ENCODE results near the gene ACACA. TPM values are rescaled to one million over a fixed set of nuclear protein-coding genes. Genes with fewer than 3 reads are reported as not detected.

Gene ACACA
- polyA plus RNA-seq, 4 donors, result 7.0 to 30.0 (median 16.6) TPM

- no peak for DNase-seq
- Histone ChIP-seq H3K9me3 (ENCODE audit: control insufficient read depth in 2 of 2, insufficient read depth in 1 of 2, low read depth in 1 of 2, low read length in 1 of 2) (no peaks in the 10 kb centered on the region), H3K36me3 (ENCODE audit: control insufficient read depth in 3 of 3, insufficient read depth in 2 of 3, low read depth in 1 of 3, low read length in 3 of 3) (peaks cover 2 to 9% (median 5%) of the 10 kb centered on the region in 3 donors), H3K27me3 (ENCODE audit: control insufficient read depth in 3 of 3, insufficient read depth in 3 of 3, low read length in 3 of 3) (no peaks in the 10 kb centered on the region), H3K27ac (ENCODE audit: low read depth in 1 of 3, low read length in 2 of 3) (no peak overlapping the region), H3K4me1 (ENCODE audit: control insufficient read depth in 3 of 3, insufficient read depth in 2 of 3, low read depth in 1 of 3, low read length in 2 of 3) (no peaks in the 10 kb centered on the region), H3K4me3 (ENCODE audit: low read depth in 1 of 3, low read length in 3 of 3) (no peak overlapping the region)
- 88 to 97% (median 96%) methylated on average over 5 of the region's 5 CpGs for WGBS, 3 donors
- no peak for FAIRE-seq
Measured at GRCh38 chr17:37219876-37220606, 186.6 kb downstream of the ACACA start.

GRCh38 chr17:37218849-37219248, 187.8 kb downstream of the ACACA start:
- Histone ChIP-seq H3K4me1 (ENCODE audit: control insufficient read depth in 3 of 3, insufficient read depth in 2 of 3, low read depth in 1 of 3, low read length in 2 of 3) (no peaks in the 10 kb centered on the region), H3K27me3 (ENCODE audit: control insufficient read depth in 3 of 3, insufficient read depth in 3 of 3, low read length in 3 of 3) (no peaks in the 10 kb centered on the region), H3K27ac (ENCODE audit: low read depth in 1 of 3, low read length in 2 of 3) (no peak overlapping the region), H3K9me3 (ENCODE audit: control insufficient read depth in 2 of 2, insufficient read depth in 1 of 2, low read depth in 1 of 2, low read length in 1 of 2) (no peaks in the 10 kb centered on the region), H3K4me3 (ENCODE audit: low read depth in 1 of 3, low read length in 3 of 3) (no peak overlapping the region), H3K36me3 (ENCODE audit: control insufficient read depth in 3 of 3, insufficient read depth in 2 of 3, low read depth in 1 of 3, low read length in 3 of 3) (peaks cover 2 to 7% (median 2%) of the 10 kb centered on the region in 3 donors)
- no peak for DNase-seq
- WGBS, 3 donors, result 88 to 93% (median 91%) methylated on average over 2 of the region's 2 CpGs
- no peak for FAIRE-seq

- Histone ChIP-seq H3K4me1 (ENCODE audit: control insufficient read depth in 3 of 3, insufficient read depth in 2 of 3, low read depth in 1 of 3, low read length in 2 of 3) (no peaks in the 10 kb centered on the region), H3K36me3 (ENCODE audit: control insufficient read depth in 3 of 3, insufficient read depth in 2 of 3, low read depth in 1 of 3, low read length in 3 of 3) (peaks cover 2 to 9% (median 3%) of the 10 kb centered on the region in 3 donors), H3K27me3 (ENCODE audit: control insufficient read depth in 3 of 3, insufficient read depth in 3 of 3, low read length in 3 of 3) (no peaks in the 10 kb centered on the region), H3K27ac (ENCODE audit: low read depth in 1 of 3, low read length in 2 of 3) (no peak overlapping the region), H3K9me3 (ENCODE audit: control insufficient read depth in 2 of 2, insufficient read depth in 1 of 2, low read depth in 1 of 2, low read length in 1 of 2) (no peaks in the 10 kb centered on the region), H3K4me3 (ENCODE audit: low read depth in 1 of 3, low read length in 3 of 3) (no peak overlapping the region)
- DNase-seq (no peak), FAIRE-seq (no peak)
- WGBS, 3 donors, result 92 to 95% (median 94%) methylated on average over 3 of the region's 3 CpGs
Measured at GRCh38 chr17:37214416-37214815, 192.2 kb downstream of the ACACA start.

DNA sequence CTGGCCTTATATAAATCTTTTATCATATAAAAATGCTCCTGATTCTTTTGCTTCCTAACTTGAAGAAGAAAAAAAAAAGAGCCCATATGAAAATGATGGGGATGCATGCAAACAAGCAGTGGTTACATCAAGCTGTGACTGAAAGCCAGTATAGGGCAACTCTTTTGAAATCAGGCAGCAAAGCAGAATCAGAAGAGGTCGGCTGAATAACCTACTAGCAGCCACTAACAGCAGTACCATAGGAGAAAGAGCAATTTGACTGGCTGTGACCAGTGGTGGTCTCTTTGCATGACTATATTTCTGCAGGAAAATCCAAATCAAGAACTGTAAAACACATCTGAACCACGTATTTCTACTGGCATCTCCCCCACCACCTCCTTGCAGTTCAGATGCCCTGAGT, 192.7 kb downstream of the ACACA start:
- no peak for FAIRE-seq
- Histone ChIP-seq H3K9me3 (ENCODE audit: control insufficient read depth in 2 of 2, insufficient read depth in 1 of 2, low read depth in 1 of 2, low read length in 1 of 2) (no peaks in the 10 kb centered on the region), H3K4me1 (ENCODE audit: control insufficient read depth in 3 of 3, insufficient read depth in 2 of 3, low read depth in 1 of 3, low read length in 2 of 3) (no peaks in the 10 kb centered on the region), H3K27me3 (ENCODE audit: control insufficient read depth in 3 of 3, insufficient read depth in 3 of 3, low read length in 3 of 3) (no peaks in the 10 kb centered on the region), H3K4me3 (ENCODE audit: low read depth in 1 of 3, low read length in 3 of 3) (no peak overlapping the region), H3K36me3 (ENCODE audit: control insufficient read depth in 3 of 3, insufficient read depth in 2 of 3, low read depth in 1 of 3, low read length in 3 of 3) (peaks cover 1 to 4% (median 3%) of the 10 kb centered on the region in 3 donors), H3K27ac (ENCODE audit: low read depth in 1 of 3, low read length in 2 of 3) (no peak overlapping the region)
- DNase-seq, result no peak
- whole genome bisulfite sequencing, 3 donors, result 86 to 92% (median 87%) methylated on average over 2 of the region's 2 CpGs

DNA sequence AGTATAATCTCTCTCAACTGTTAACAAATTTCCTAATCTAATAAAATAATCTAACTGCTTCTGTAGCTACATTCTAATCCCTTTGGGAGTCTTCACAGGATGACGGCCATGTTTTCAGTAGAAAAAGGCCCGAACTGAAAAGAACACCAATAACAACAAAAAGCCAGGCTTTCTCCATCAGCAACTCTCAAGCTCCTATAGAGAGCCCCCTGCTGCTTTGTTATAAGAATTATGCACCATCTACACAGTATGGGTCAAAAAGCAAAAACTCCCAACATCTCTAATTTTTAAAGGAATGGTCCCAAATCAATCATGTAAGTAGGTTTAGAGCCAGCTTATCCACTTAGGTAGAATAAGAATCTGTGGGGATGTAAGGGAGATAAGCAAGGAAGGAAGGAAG, 194.5 kb downstream of the ACACA start:
- FAIRE-seq (no peak), DNase-seq (no peak)
- 87 to 91% (median 90%) methylated on average over 2 of the region's 2 CpGs for WGBS, 3 donors
- Histone ChIP-seq H3K27me3 (ENCODE audit: control insufficient read depth in 3 of 3, insufficient read depth in 3 of 3, low read length in 3 of 3) (no peaks in the 10 kb centered on the region), H3K36me3 (ENCODE audit: control insufficient read depth in 3 of 3, insufficient read depth in 2 of 3, low read depth in 1 of 3, low read length in 3 of 3) (peaks cover 0 to 3% (median 3%) of the 10 kb centered on the region in 3 donors), H3K27ac (ENCODE audit: low read depth in 1 of 3, low read length in 2 of 3) (no peak overlapping the region), H3K4me3 (ENCODE audit: low read depth in 1 of 3, low read length in 3 of 3) (no peak overlapping the region), H3K9me3 (ENCODE audit: control insufficient read depth in 2 of 2, insufficient read depth in 1 of 2, low read depth in 1 of 2, low read length in 1 of 2) (no peaks in the 10 kb centered on the region), H3K4me1 (ENCODE audit: control insufficient read depth in 3 of 3, insufficient read depth in 2 of 3, low read depth in 1 of 3, low read length in 2 of 3) (no peaks in the 10 kb centered on the region)

DNA sequence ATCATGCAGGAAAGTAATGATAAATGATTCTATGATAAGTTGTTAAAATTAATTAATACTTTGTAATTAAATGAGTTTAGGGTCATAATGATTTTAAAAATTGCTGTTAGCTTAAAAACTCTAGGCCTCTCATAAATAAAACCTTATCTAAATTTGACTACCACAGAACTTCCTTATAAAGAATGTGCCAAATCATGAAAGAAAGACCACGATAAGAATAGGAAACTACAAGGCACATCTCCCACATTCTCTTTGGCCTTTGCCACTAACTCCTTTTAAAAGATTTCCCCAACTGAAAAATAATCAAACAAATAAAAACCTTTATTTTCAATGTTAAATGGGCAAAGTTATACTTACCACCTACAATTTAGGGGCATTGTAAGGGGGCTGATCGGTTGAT, 195.5 kb downstream of the ACACA start:
- FAIRE-seq (no peak), DNase-seq (no peak)
- Histone ChIP-seq H3K27me3 (ENCODE audit: control insufficient read depth in 3 of 3, insufficient read depth in 3 of 3, low read length in 3 of 3) (no peaks in the 10 kb centered on the region), H3K4me3 (ENCODE audit: low read depth in 1 of 3, low read length in 3 of 3) (no peak overlapping the region), H3K4me1 (ENCODE audit: control insufficient read depth in 3 of 3, insufficient read depth in 2 of 3, low read depth in 1 of 3, low read length in 2 of 3) (no peaks in the 10 kb centered on the region), H3K36me3 (ENCODE audit: control insufficient read depth in 3 of 3, insufficient read depth in 2 of 3, low read depth in 1 of 3, low read length in 3 of 3) (peaks cover 0 to 5% (median 3%) of the 10 kb centered on the region in 3 donors), H3K27ac (ENCODE audit: low read depth in 1 of 3, low read length in 2 of 3) (no peak overlapping the region), H3K9me3 (ENCODE audit: control insufficient read depth in 2 of 2, insufficient read depth in 1 of 2, low read depth in 1 of 2, low read length in 1 of 2) (no peaks in the 10 kb centered on the region)
- 75 to 85% (median 78%) methylated on average over 2 of the region's 2 CpGs for WGBS, 3 donors

- no peaks in the 10 kb centered on the region for H3K27me3 ChIP-seq (ENCODE audit: control insufficient read depth in 3 of 3, insufficient read depth in 3 of 3, low read length in 3 of 3)
- 80 to 97% (median 86%) methylated on average over 1 of the region's 1 CpG for WGBS, 3 donors
- DNase-seq (no peak), FAIRE-seq (no peak)
- no peak overlapping the region for H3K4me3 ChIP-seq (ENCODE audit: low read depth in 1 of 3, low read length in 3 of 3)
- no peak overlapping the region for H3K27ac ChIP-seq (ENCODE audit: low read depth in 1 of 3, low read length in 2 of 3)
- H3K9me3 ChIP-seq (ENCODE audit: control insufficient read depth in 2 of 2, insufficient read depth in 1 of 2, low read depth in 1 of 2, low read length in 1 of 2), result no peaks in the 10 kb centered on the region
- peaks cover 0 to 10% (median 2%) of the 10 kb centered on the region in 3 donors for H3K36me3 ChIP-seq (ENCODE audit: control insufficient read depth in 3 of 3, insufficient read depth in 2 of 3, low read depth in 1 of 3, low read length in 3 of 3)
- H3K4me1 ChIP-seq (ENCODE audit: control insufficient read depth in 3 of 3, insufficient read depth in 2 of 3, low read depth in 1 of 3, low read length in 2 of 3), result no peaks in the 10 kb centered on the region
Measured at GRCh38 chr17:37207103-37207502, 199.5 kb downstream of the ACACA start.

- Histone ChIP-seq H3K4me1 (ENCODE audit: control insufficient read depth in 3 of 3, insufficient read depth in 2 of 3, low read depth in 1 of 3, low read length in 2 of 3) (no peaks in the 10 kb centered on the region), H3K27ac (ENCODE audit: low read depth in 1 of 3, low read length in 2 of 3) (no peak overlapping the region), H3K27me3 (ENCODE audit: control insufficient read depth in 3 of 3, insufficient read depth in 3 of 3, low read length in 3 of 3) (no peaks in the 10 kb centered on the region), H3K4me3 (ENCODE audit: low read depth in 1 of 3, low read length in 3 of 3) (no peak overlapping the region), H3K36me3 (ENCODE audit: control insufficient read depth in 3 of 3, insufficient read depth in 2 of 3, low read depth in 1 of 3, low read length in 3 of 3) (peaks cover 0 to 10% (median 2%) of the 10 kb centered on the region in 3 donors), H3K9me3 (ENCODE audit: control insufficient read depth in 2 of 2, insufficient read depth in 1 of 2, low read depth in 1 of 2, low read length in 1 of 2) (no peaks in the 10 kb centered on the region)
- no peak for FAIRE-seq
- no peak for DNase-seq
Measured at GRCh38 chr17:37206299-37206698, 200.3 kb downstream of the ACACA start.

DNA sequence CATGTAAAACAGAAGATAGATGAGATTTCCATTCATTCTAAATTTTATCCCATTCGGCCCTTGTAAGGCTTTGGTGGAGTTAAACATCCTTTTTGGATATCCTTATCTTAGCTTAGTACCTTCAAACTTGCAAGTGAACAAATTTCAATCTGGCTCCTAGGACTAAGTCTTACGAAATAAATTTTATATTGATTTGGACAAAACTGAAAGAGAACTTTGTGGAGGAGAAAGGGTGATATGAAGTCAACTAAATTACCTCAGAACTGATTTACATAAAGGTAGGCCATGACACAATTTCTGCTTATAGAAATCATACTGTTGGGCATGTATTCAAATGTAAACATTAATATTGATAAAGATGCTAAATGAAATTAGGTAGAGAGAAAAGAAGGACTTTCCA, 206.1 kb downstream of the ACACA start:
- H3K9me3 ChIP-seq (ENCODE audit: control insufficient read depth in 2 of 2, insufficient read depth in 1 of 2, low read depth in 1 of 2, low read length in 1 of 2), result no peaks in the 10 kb centered on the region
- no peaks in the 10 kb centered on the region for H3K4me1 ChIP-seq (ENCODE audit: control insufficient read depth in 3 of 3, insufficient read depth in 2 of 3, low read depth in 1 of 3, low read length in 2 of 3)
- DNase-seq, result no peak
- H3K36me3 ChIP-seq (ENCODE audit: control insufficient read depth in 3 of 3, insufficient read depth in 2 of 3, low read depth in 1 of 3, low read length in 3 of 3), result peaks cover 0 to 5% (median 2%) of the 10 kb centered on the region in 3 donors
- no peaks in the 10 kb centered on the region for H3K27me3 ChIP-seq (ENCODE audit: control insufficient read depth in 3 of 3, insufficient read depth in 3 of 3, low read length in 3 of 3)
- no peak for FAIRE-seq
- H3K27ac ChIP-seq (ENCODE audit: low read depth in 1 of 3, low read length in 2 of 3), result no peak overlapping the region
- WGBS, 3 donors, result 90 to 95% (median 93%) methylated on average over 2 of the region's 2 CpGs
- no peak overlapping the region for H3K4me3 ChIP-seq (ENCODE audit: low read depth in 1 of 3, low read length in 3 of 3)
